ENCODE measurements around the gene VPREB3.
A peak's percentile ranks its signal among the peaks of the same experiment; 100 is the strongest.
"Not testable (repeated sequence)": the region's sequence is repeated elsewhere in the genome, so short reads cannot be mapped to it uniquely, and the experiment has no call there.

Gene VPREB3

DNA sequence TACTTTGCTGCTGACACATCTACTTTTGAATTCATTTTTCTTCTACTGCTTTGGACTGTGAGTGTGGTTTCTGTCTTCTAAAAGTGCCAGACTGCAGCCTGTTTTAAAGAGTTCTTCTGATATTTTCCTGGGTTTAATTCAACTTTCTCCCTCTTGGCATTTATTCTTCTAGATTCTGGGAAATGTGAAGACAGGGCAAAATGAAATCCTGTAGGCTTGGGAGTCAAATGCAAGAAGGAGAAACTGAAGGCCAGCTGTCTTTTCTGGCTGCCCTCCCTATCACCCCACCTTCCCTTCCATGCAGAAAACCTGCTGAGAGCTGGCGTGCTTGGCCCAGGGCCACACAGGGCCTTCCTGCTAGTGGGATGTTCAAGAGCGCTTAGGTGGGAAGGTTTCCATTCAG lies 10.9 kb downstream of the VPREB3 start:
- Histone ChIP-seq H3K9me3 (no peaks in the 10 kb centered on the region), H3K4me3 (no peak overlapping the region), H3K4me1 (peaks cover 0 to 10% (median 5%) of the 10 kb centered on the region in 4 donors), H3K36me3 (peaks cover 27 to 49% (median 44%) of the 10 kb centered on the region in 3 donors), H3K27ac (no peak overlapping the region), H3K27me3 (no peaks in the 10 kb centered on the region)
- intact Hi-C loops (cut with DNase I; ENCODE audit: low total_unique reads), result no loop called here
- TF ChIP-seq, protein P1, sequence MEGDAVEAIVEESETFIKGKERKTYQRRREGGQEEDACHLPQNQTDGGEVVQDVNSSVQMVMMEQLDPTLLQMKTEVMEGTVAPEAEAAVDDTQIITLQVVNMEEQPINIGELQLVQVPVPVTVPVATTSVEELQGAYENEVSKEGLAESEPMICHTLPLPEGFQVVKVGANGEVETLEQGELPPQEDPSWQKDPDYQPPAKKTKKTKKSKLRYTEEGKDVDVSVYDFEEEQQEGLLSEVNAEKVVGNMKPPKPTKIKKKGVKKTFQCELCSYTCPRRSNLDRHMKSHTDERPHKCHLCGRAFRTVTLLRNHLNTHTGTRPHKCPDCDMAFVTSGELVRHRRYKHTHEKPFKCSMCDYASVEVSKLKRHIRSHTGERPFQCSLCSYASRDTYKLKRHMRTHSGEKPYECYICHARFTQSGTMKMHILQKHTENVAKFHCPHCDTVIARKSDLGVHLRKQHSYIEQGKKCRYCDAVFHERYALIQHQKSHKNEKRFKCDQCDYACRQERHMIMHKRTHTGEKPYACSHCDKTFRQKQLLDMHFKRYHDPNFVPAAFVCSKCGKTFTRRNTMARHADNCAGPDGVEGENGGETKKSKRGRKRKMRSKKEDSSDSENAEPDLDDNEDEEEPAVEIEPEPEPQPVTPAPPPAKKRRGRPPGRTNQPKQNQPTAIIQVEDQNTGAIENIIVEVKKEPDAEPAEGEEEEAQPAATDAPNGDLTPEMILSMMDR (IDR thresholded peaks at IDR 0.05), result no peak
- DNase-seq, result no peak

DNA sequence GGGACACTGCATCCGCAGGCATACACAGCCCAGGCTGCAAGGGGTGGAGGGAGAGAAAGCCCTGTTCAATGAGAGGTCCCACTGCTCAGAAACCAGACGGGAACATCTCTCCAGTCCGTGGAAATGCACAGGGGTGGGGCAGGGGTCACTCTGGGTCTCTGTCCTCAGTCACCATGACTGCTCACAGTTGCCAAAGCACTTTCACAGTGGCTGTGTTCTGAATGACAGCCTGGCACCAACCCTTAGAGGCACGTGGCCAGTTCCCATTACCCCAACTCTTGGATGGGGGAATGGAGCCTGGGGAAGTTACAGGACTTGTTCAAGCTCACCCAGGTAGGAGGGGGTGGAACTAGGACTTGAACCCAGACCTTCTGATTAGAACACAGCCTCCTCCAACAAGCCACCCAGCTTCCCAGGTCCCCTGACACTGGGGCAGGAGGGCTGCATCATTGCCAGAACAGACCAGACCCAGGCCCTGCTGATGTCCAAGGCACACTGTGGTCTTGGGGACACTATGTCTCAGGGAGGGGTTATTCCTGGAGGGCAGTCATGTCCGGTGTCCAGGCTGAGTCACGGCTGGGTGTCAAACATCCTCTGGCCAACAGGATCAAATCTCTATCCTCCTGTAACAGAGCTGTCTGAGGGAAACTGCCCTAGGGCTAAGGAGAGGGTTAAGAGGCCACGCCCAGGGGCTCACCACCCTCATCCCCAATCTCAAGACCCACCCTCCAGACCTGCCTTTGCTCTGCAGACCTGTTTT lies 11.5 kb downstream of the VPREB3 start:
- Histone ChIP-seq H3K36me3 (peaks cover 27 to 49% (median 44%) of the 10 kb centered on the region in 3 donors), H3K9me3 (no peaks in the 10 kb centered on the region), H3K27me3 (no peaks in the 10 kb centered on the region), H3K4me1 (peaks cover 0 to 7% (median 5%) of the 10 kb centered on the region in 4 donors), H3K4me3 (no peak overlapping the region), H3K27ac (peak overlapping the region in 1 of 2 donors; percentile 29)
- TF ChIP-seq, protein P1 (IDR thresholded peaks at IDR 0.05), result no peak
- intact Hi-C loops (cut with DNase I; ENCODE audit: low total_unique reads), result no loop called here
- DNase-seq, result no peak

DNA sequence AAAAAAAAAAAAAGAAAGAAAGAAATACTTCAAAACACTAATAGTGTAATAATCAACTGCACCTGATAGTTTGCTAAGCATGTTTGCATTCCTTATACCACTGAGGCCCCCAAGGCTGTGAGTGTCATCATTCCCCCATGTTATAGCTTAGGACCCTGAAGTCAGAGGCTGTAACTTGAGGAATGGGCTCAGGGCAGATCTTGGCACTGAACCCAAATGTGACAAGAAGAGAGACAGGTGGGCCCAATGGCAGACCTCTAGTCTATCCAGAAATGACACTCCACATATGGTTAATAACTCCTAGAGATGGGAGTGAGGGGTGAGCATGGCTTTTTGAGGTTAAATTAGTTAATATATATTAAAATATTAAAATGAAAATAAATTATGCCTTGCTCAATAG lies 16.5 kb downstream of the VPREB3 start:
- TF ChIP-seq, protein P1 (IDR thresholded peaks at IDR 0.05), result no peak
- DNase-seq, result no peak
- no peaks in the 10 kb centered on the region for H3K9me3 ChIP-seq

DNA sequence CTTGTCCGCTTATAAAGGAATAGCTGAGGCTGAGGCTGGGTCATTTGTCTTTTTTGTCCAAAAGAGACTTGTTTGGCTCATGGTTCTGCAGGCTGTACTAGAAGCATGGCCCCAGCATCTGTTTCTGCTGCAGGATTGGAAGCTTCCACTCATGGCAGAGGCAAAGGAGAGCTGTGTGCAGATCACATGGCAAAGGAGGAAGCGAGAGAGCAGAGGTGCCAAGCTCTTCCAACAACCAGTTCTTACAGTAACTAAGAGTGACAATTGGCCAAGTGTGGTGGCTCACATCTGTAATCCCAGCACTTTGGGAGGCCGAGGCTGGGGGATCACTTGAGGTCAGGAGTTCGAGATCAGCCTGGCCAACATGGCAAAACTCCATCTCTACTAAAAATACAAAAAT lies 26.1 kb downstream of the VPREB3 start:
- intact Hi-C loops (cut with DNase I; ENCODE audit: low total_unique reads), result not testable (repeated sequence)

More for the DNA sequence above, 16.5 kb downstream of the VPREB3 start:
- Histone ChIP-seq H3K4me1 (peaks cover 0 to 4% (median 2%) of the 10 kb centered on the region in 4 donors), H3K4me3 (no peak overlapping the region), H3K36me3 (peaks cover 5 to 20% (median 17%) of the 10 kb centered on the region in 3 donors), H3K27ac (no peak overlapping the region), H3K27me3 (no peaks in the 10 kb centered on the region)
- intact Hi-C loops (cut with DNase I; ENCODE audit: low total_unique reads), result no loop called here

DNA sequence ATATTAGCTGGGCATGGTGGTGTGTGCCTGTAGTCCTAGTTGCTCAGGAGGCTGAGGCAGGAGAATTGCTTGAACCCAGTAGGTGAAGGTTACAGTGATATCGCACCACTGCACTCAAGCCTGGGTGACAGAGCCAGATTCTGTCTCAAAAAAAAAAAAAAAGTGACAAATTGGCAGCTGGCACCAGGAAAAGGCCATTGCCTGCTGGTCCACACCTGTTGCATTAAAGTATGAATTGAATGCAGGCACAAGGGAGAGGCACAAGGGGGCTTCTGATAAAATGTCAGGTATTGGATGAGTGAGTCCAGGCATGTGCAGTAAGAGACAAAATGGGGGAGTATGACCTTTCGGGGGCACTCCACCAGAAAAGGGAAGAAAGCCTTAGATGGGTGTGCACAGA lies 31.5 kb downstream of the VPREB3 start:
- TF ChIP-seq, protein P1 (IDR thresholded peaks at IDR 0.05), result no peak
- intact Hi-C loops (cut with DNase I; ENCODE audit: low total_unique reads), result no loop called here
- no peak for DNase-seq

More for the DNA sequence above, 26.1 kb downstream of the VPREB3 start:
- not testable (repeated sequence) for H3K4me3 ChIP-seq, H3K36me3 ChIP-seq, H3K27me3 ChIP-seq, DNase-seq, H3K27ac ChIP-seq, H3K9me3 ChIP-seq, H3K4me1 ChIP-seq

DNA sequence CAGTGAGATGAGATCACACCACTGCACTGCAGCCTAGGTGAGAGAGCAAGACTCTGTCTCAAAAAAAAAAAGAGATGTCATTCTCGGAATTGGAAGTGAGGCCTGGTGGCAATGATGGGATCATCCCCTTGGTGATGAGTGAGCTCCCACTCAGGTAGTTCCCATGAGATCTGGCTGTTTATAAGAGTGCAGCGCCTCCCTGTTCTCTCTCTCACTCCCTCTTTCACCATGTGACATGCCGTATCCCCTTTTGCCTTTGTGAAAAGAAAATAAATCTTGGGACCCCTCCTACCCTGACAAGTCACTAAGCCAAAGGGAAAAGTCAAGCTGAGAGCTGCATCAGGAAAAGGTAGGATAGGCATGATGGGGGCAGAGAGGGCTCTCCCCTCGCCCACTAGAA lies 32.1 kb downstream of the VPREB3 start:
- Histone ChIP-seq H3K27me3 (no peaks in the 10 kb centered on the region), H3K27ac (no peak overlapping the region), H3K4me1 (peaks cover 0 to 4% (median 4%) of the 10 kb centered on the region in 4 donors), H3K36me3 (no peaks in the 10 kb centered on the region), H3K9me3 (no peaks in the 10 kb centered on the region), H3K4me3 (no peak overlapping the region)
- intact Hi-C loops (cut with DNase I; ENCODE audit: low total_unique reads), result no loop called here
- TF ChIP-seq, protein P1 (IDR thresholded peaks at IDR 0.05), result no peak
- no peak for DNase-seq

More for the DNA sequence above, 31.5 kb downstream of the VPREB3 start:
- Histone ChIP-seq H3K9me3 (no peaks in the 10 kb centered on the region), H3K4me3 (no peak overlapping the region), H3K27me3 (no peaks in the 10 kb centered on the region), H3K36me3 (no peaks in the 10 kb centered on the region), H3K27ac (no peak overlapping the region), H3K4me1 (no peaks in the 10 kb centered on the region)
